ENCODE measurements around the gene TMEM171. TPM values are rescaled to one million over a fixed set of nuclear protein-coding genes. Genes with fewer than 3 reads are reported as not detected.

The TMEM171 gene
- total and polyA plus RNA-seq, 4 donors = 1.0 to 2.1 (median 1.4) TPM; not detected in 1

DNA sequence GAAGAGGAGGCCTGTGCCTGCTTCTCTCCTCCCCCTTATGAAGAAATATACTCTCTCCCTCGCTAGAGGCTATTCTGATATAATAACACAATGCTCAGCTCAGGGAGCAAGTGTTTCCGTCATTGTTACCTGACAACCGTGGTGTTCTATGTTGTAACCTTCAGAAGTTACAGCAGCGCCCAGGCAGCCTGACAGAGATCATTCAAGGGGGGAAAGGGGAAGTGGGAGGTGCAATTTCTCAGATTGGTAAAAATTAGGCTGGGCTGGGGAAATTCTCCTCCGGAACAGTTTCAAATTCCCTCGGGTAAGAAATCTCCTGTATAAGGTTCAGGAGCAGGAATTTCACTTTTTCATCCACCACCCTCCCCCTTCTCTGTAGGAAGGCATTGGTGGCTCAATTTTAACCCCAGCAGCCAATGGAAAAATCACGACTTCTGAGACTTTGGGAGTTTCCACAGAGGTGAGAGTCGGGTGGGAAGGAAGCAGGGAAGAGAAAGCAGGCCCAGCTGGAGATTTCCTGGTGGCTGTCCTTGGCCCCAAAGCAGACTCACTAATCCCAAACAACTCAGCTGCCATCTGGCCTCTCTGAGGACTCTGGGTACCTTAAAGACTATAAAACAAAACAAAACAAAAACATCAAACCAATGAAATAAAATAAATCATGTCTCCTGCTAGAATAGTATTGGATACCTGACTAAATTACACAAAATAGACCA lies 53.9 kb downstream of the TMEM171 start:
- Histone ChIP-seq H3K27ac (ENCODE audit: low read depth in 1 of 2, low read length in 2 of 2) (no peak overlapping the region), H3K4me3 (ENCODE audit: low read depth in 1 of 3, low read length in 3 of 3) (no peak overlapping the region), H3K36me3 (ENCODE audit: control insufficient read depth in 4 of 4, insufficient read depth in 3 of 4, low read depth in 1 of 4, low read length in 3 of 4) (no peaks in the 10 kb centered on the region), H3K9me3 (ENCODE audit: control insufficient read depth in 4 of 4, low read length in 3 of 4) (peaks cover 0 to 2% (median 0%) of the 10 kb centered on the region in 4 donors), H3K9ac (ENCODE audit: low read depth in 1 of 2, low read length in 2 of 2) (no peak overlapping the region), H3K27me3 (ENCODE audit: control insufficient read depth in 4 of 4, insufficient read depth in 4 of 4, low read length in 3 of 4) (peaks cover 0 to 2% (median 0%) of the 10 kb centered on the region in 4 donors), H3K4me1 (ENCODE audit: control insufficient read depth in 4 of 4, insufficient read depth in 4 of 4, low read length in 3 of 4) (no peaks in the 10 kb centered on the region)
- WGBS = 72% methylated on average over 8 of the region's 8 CpGs
- no peak for TF ChIP-seq GABPA (IDR thresholded peaks at IDR 0.05 in 1 of 2, conservative IDR thresholded peaks at IDR 0.05 in 1 of 2)
- TF ChIP-seq FOXA2 (IDR thresholded peaks at IDR 0.05) = no peak
- TF ChIP-seq, protein P1, sequence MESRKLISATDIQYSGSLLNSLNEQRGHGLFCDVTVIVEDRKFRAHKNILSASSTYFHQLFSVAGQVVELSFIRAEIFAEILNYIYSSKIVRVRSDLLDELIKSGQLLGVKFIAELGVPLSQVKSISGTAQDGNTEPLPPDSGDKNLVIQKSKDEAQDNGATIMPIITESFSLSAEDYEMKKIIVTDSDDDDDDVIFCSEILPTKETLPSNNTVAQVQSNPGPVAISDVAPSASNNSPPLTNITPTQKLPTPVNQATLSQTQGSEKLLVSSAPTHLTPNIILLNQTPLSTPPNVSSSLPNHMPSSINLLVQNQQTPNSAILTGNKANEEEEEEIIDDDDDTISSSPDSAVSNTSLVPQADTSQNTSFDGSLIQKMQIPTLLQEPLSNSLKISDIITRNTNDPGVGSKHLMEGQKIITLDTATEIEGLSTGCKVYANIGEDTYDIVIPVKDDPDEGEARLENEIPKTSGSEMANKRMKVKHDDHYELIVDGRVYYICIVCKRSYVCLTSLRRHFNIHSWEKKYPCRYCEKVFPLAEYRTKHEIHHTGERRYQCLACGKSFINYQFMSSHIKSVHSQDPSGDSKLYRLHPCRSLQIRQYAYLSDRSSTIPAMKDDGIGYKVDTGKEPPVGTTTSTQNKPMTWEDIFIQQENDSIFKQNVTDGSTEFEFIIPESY (IDR thresholded peaks at IDR 0.05) = no peak
- no peak for TF ChIP-seq TAF1 (conservative IDR thresholded peaks at IDR 0.05)
- no peak for TF ChIP-seq RAD21 (IDR thresholded peaks at IDR 0.05)
- no peak for TF ChIP-seq SP1 (IDR thresholded peaks at IDR 0.05)
- TF ChIP-seq, protein P2, sequence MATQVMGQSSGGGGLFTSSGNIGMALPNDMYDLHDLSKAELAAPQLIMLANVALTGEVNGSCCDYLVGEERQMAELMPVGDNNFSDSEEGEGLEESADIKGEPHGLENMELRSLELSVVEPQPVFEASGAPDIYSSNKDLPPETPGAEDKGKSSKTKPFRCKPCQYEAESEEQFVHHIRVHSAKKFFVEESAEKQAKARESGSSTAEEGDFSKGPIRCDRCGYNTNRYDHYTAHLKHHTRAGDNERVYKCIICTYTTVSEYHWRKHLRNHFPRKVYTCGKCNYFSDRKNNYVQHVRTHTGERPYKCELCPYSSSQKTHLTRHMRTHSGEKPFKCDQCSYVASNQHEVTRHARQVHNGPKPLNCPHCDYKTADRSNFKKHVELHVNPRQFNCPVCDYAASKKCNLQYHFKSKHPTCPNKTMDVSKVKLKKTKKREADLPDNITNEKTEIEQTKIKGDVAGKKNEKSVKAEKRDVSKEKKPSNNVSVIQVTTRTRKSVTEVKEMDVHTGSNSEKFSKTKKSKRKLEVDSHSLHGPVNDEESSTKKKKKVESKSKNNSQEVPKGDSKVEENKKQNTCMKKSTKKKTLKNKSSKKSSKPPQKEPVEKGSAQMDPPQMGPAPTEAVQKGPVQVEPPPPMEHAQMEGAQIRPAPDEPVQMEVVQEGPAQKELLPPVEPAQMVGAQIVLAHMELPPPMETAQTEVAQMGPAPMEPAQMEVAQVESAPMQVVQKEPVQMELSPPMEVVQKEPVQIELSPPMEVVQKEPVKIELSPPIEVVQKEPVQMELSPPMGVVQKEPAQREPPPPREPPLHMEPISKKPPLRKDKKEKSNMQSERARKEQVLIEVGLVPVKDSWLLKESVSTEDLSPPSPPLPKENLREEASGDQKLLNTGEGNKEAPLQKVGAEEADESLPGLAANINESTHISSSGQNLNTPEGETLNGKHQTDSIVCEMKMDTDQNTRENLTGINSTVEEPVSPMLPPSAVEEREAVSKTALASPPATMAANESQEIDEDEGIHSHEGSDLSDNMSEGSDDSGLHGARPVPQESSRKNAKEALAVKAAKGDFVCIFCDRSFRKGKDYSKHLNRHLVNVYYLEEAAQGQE (IDR thresholded peaks at IDR 0.05) = no peak
- no peak for TF ChIP-seq JUND (IDR thresholded peaks at IDR 0.05)
- no peak for TF ChIP-seq HNF4A (conservative IDR thresholded peaks at IDR 0.05)
- TF ChIP-seq YY1 (IDR thresholded peaks at IDR 0.05) = no peak
- TF ChIP-seq NR2F2 (IDR thresholded peaks at IDR 0.05) = no peak
- no peak for TF ChIP-seq FOXA1 (IDR thresholded peaks at IDR 0.05)
- TF ChIP-seq, protein P3, sequence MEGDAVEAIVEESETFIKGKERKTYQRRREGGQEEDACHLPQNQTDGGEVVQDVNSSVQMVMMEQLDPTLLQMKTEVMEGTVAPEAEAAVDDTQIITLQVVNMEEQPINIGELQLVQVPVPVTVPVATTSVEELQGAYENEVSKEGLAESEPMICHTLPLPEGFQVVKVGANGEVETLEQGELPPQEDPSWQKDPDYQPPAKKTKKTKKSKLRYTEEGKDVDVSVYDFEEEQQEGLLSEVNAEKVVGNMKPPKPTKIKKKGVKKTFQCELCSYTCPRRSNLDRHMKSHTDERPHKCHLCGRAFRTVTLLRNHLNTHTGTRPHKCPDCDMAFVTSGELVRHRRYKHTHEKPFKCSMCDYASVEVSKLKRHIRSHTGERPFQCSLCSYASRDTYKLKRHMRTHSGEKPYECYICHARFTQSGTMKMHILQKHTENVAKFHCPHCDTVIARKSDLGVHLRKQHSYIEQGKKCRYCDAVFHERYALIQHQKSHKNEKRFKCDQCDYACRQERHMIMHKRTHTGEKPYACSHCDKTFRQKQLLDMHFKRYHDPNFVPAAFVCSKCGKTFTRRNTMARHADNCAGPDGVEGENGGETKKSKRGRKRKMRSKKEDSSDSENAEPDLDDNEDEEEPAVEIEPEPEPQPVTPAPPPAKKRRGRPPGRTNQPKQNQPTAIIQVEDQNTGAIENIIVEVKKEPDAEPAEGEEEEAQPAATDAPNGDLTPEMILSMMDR (IDR thresholded peaks at IDR 0.05; ENCODE audit: low read depth, low read length, missing input control) = no peak
- TF ChIP-seq EGR1 (IDR thresholded peaks at IDR 0.05; ENCODE audit: low read depth in 2 of 2) = no peak
- TF ChIP-seq HNF4G (IDR thresholded peaks at IDR 0.05) = no peak
- DNase-seq (ENCODE audit: low spot score) = no peak

DNA sequence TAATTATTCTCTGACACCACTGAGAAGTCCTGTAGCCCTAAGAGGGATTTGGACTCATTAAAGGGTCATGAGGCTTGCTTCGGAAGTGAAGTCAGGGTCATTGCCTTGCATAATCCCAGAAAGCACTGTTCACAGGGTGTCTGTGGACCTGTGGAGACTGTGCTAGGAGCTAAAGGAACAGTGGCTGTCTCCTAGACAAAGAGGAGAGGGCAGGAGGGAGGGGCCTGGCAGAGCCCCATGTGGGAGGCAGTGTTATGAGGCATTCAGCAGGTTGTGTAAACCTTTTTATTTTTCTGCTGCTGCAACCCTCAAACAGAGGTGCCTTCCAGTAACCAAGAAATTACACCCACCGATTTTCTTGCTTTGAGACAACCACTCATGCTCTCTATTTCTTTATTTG lies 55.9 kb downstream of the TMEM171 start:
- no peaks in the 10 kb centered on the region for H3K9me3 ChIP-seq (ENCODE audit: control insufficient read depth in 4 of 4, low read length in 3 of 4)
- H3K9ac ChIP-seq (ENCODE audit: low read depth in 1 of 2, low read length in 2 of 2) = no peak overlapping the region
- H3K4me3 ChIP-seq (ENCODE audit: low read depth in 1 of 3, low read length in 3 of 3) = no peak overlapping the region
- 77% methylated on average over 2 of the region's 2 CpGs for WGBS
- no peaks in the 10 kb centered on the region for H3K4me1 ChIP-seq (ENCODE audit: control insufficient read depth in 4 of 4, insufficient read depth in 4 of 4, low read length in 3 of 4)
- H3K27me3 ChIP-seq (ENCODE audit: control insufficient read depth in 4 of 4, insufficient read depth in 4 of 4, low read length in 3 of 4) = peaks cover 0 to 5% (median 0%) of the 10 kb centered on the region in 4 donors
- DNase-seq (ENCODE audit: low spot score) = no peak
- H3K27ac ChIP-seq (ENCODE audit: low read depth in 1 of 2, low read length in 2 of 2) = no peak overlapping the region
- TF ChIP-seq, protein P3 (IDR thresholded peaks at IDR 0.05; ENCODE audit: low read depth, low read length, missing input control) = no peak
- TF ChIP-seq, protein P4, sequence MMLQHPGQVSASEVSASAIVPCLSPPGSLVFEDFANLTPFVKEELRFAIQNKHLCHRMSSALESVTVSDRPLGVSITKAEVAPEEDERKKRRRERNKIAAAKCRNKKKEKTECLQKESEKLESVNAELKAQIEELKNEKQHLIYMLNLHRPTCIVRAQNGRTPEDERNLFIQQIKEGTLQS (IDR thresholded peaks at IDR 0.05) = no peak
- TF ChIP-seq TAF1 (conservative IDR thresholded peaks at IDR 0.05) = no peak
- TF ChIP-seq FOXA1 (IDR thresholded peaks at IDR 0.05) = no peak
- TF ChIP-seq, protein P5, sequence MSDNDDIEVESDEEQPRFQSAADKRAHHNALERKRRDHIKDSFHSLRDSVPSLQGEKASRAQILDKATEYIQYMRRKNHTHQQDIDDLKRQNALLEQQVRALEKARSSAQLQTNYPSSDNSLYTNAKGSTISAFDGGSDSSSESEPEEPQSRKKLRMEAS (IDR thresholded peaks at IDR 0.05) = no peak
- TF ChIP-seq, protein P2 (IDR thresholded peaks at IDR 0.05) = no peak
- no peak for TF ChIP-seq EGR1 (IDR thresholded peaks at IDR 0.05; ENCODE audit: low read depth in 2 of 2)
- TF ChIP-seq HNF4A (conservative IDR thresholded peaks at IDR 0.05) = no peak
- TF ChIP-seq SP1 (IDR thresholded peaks at IDR 0.05) = no peak
- TF ChIP-seq HNF4G (IDR thresholded peaks at IDR 0.05) = no peak
- H3K36me3 ChIP-seq (ENCODE audit: control insufficient read depth in 4 of 4, insufficient read depth in 3 of 4, low read depth in 1 of 4, low read length in 3 of 4) = no peaks in the 10 kb centered on the region

Data from liver (tissue), 9 donors.